Sigmoid colon (tissue), 7 donors: ENCODE results near the gene PCGF1. TPM values are rescaled to one million over a fixed set of nuclear protein-coding genes. Genes with fewer than 3 reads are reported as not detected.

ENCODE experiments used
- DNase-seq: peaks from one replicate; pipeline ENCODE4 v3.0.0-alpha.2; 2019
- H3K27ac ChIP-seq, 4 donors: fragments of 200-600 bp; sonication (generic); one replicate each; pipeline ENCODE4 v1.5.1; 2016 to 2019; ENCODE audit warnings: mild to moderate bottlenecking in 1 of 4
- H3K27me3 ChIP-seq, 3 donors: fragments of 200-600 bp; sonication (generic); one replicate each; pipeline ENCODE4 v1.5.1; 2019; ENCODE audit warnings: mild to moderate bottlenecking in 1 of 3
- H3K36me3 ChIP-seq, 4 donors: fragments of 200-600 bp; sonication (generic); one replicate each; pipeline ENCODE4 v1.5.1; 2016 to 2019
- H3K4me1 ChIP-seq, 4 donors: fragments of 200-600 bp; sonication (generic); one replicate each; pipeline ENCODE4 v1.5.1; 2017 to 2019
- H3K4me3 ChIP-seq, 4 donors: fragments of 200-600 bp; sonication (generic); one replicate each; pipeline ENCODE4 v1.5.1; 2017 to 2019; ENCODE audit warnings: mild to moderate bottlenecking in 2 of 4, moderate library complexity in 1 of 4
- H3K9me3 ChIP-seq, 4 donors: fragments of 200-600 bp in 3 of 4; sonication (generic) in 3 of 4; one replicate each; pipeline versions ENCODE4 v1.5.1 to v1.6.1; 2013 to 2019
- EP300 ChIP-seq, 4 donors: sonication (generic); formaldehyde crosslinking; IDR thresholded peaks; one replicate each; pipeline ENCODE4 v1.6.1; 2017; ENCODE audit warnings: antibody characterized with exemption in 4 of 4
- POLR2A ChIP-seq, 2 donors: fragments of 450-650 bp; IDR thresholded peaks; one replicate each; pipeline ENCODE4 v1.6.1; 2016; ENCODE audit warnings: antibody characterized with exemption in 2 of 2, mild to moderate bottlenecking in 2 of 2, moderate library complexity in 2 of 2
- POLR2AphosphoS5 ChIP-seq, 4 donors: sonication (generic); formaldehyde crosslinking; IDR thresholded peaks; one replicate each; pipeline ENCODE4 v1.6.1; 2017; ENCODE audit warnings: antibody characterized with exemption in 4 of 4
- WGBS, 2 donors: extraction: QIAGEN DNeasy Blood & Tissue Kit; methylation state at CpG; one replicate each; pipeline ENCODE4 v1.1.7; 2013; 5-methylcytosine and 5-hydroxymethylcytosine counted together
- intact Hi-C: fragments of 100-400 bp; cut with DNase I; formaldehyde crosslinking; loops from one replicate; pipeline ENCODE4 v1.15.1; 2023
- polyA plus RNA-seq, 3 donors: library from polyadenylated mRNA; stranded (reverse); fragments of 200-250 nt; gene quantifications; one replicate each; pipeline ENCODE4 v1.2.3, GENCODE V29; 2013
- total RNA-seq, 4 donors: library from RNA; depleted of rRNA; stranded (reverse); fragments of >200 nt; gene quantifications; one replicate each; pipeline ENCODE4 v1.1.0, GENCODE V29; 2016
- TF ChIP-seq, protein P1 (sequence below), 4 experiments: fragments of 450-650 bp in 3 of 4; fragments of 200-600 bp in 1 of 4; IDR thresholded peaks; one replicate each; pipeline ENCODE4 v1.5.1; 2016 to 2019; ENCODE audit warnings: antibody characterized with exemption in 4 of 4, mild to moderate bottlenecking in 3 of 4, moderate library complexity in 2 of 4
- donor health status: healthy with polysubstance abuse.
- donor health status: Bipolar disorder and iron deficiency.
- donor health status: healthy.

The PCGF1 gene
- total and polyA plus RNA-seq, 7 donors: 8.9 to 22.8 (median 15.7) TPM

DNA sequence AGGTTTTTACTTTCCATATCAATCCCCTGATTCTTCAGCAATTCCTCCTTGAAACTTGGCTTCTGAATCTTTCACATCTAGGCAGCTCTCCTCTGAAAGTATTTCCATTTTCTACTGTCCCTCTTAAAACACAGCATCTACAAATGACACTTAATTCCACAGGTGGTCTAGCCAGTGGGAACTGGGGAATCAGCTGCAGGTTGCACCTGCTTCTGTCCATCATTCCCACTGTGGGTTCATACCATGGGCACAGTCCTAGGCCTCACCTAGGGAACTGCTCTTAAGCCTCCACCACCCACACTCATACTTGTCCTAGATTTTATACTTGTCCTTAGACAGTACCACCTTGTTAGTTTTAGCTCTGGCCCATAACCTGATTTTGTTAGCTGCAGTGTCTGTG lies 44.0 kb upstream of the PCGF1 start:
- Histone ChIP-seq H3K4me1 (peaks cover 0 to 37% (median 26%) of the 10 kb centered on the region in 4 donors), H3K4me3 (no peak overlapping the region), H3K36me3 (no peaks in the 10 kb centered on the region), H3K27me3 (no peaks in the 10 kb centered on the region), H3K27ac (no peak overlapping the region), H3K9me3 (no peaks in the 10 kb centered on the region)
- intact Hi-C loops: no loop called here
- no peak for TF ChIP-seq POLR2A (IDR thresholded peaks at IDR 0.05)
- TF ChIP-seq, protein P1, sequence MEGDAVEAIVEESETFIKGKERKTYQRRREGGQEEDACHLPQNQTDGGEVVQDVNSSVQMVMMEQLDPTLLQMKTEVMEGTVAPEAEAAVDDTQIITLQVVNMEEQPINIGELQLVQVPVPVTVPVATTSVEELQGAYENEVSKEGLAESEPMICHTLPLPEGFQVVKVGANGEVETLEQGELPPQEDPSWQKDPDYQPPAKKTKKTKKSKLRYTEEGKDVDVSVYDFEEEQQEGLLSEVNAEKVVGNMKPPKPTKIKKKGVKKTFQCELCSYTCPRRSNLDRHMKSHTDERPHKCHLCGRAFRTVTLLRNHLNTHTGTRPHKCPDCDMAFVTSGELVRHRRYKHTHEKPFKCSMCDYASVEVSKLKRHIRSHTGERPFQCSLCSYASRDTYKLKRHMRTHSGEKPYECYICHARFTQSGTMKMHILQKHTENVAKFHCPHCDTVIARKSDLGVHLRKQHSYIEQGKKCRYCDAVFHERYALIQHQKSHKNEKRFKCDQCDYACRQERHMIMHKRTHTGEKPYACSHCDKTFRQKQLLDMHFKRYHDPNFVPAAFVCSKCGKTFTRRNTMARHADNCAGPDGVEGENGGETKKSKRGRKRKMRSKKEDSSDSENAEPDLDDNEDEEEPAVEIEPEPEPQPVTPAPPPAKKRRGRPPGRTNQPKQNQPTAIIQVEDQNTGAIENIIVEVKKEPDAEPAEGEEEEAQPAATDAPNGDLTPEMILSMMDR (IDR thresholded peaks at IDR 0.05): no peak
- no peak for TF ChIP-seq EP300 (IDR thresholded peaks at IDR 0.05)
- TF ChIP-seq POLR2AphosphoS5 (IDR thresholded peaks at IDR 0.05): no peak
- DNase-seq: no peak

DNA sequence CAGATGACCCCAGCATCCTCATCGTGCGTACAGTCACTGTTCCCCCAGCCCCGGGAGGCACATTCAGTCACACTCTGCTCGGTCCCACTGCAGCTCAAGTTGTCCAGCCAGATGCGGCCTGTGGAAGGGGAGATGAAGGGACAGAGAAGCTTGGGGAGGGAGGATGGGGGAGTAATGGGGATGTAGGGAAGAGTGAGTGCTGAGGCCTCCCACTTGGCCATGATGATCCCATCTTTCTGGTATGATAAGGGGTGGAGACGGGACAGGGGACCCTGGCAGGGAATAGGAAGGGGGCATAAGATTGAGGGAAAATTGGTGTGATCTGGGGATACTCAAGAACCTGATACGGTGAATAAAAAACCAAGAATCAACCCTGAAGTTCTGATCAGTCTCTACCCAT lies 42.7 kb upstream of the PCGF1 start:
- WGBS, 2 donors: 90 to 93% methylated on average over 7 of the region's 7 CpGs
- TF ChIP-seq, protein P1 (IDR thresholded peaks at IDR 0.05): no peak
- TF ChIP-seq POLR2A (IDR thresholded peaks at IDR 0.05) (no peak), POLR2AphosphoS5 (IDR thresholded peaks at IDR 0.05) (no peak), EP300 (IDR thresholded peaks at IDR 0.05) (no peak)
- DNase-seq: no peak

DNA sequence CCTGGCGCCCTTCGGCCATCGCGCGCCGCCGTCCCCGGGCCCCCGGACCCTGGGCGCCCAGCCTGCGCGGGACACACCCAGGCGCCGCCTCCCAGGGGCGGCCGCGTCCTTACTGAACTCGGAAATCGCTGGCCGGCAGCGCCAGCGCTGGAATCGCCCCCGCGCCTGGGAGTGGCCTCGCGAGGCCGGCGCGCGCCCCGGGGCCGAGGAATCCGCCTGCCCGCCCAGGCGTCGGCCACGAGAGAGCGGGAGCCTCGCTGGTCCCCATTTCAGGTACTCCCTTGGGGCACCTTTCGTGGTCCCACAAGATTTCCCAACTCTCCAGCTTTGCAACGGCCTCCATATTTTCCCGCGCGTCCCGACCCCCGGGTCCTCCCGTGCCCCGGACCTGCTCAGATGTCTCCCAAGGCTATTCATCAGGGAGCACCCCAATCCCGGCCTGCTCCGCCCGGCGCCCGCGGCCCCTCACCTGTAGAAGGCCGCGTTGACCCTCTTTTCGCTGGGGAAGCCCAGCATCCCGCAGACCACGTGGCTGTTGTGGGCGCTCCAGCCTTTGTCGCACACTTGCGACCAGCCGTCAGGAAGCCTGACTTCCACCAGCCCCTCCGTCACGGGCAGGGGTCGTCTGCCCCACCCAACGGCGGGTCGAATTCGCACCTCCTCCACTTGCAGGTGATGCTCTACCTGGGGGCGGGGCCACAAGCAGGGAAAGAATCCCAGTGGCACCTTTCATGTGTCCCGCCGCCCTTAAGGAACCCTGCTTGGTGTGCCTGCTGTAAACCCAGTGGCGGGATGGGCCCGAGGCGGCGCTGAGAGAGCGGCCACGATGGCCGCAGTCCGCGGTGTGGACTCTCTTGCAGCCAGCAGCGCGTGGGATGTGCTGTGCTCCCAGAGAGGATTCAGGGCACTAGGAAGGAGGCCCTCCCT lies 41.7 kb upstream of the PCGF1 start:
- WGBS, 2 donors: 2 to 3% methylated on average over 85 of the region's 85 CpGs
- Histone ChIP-seq H3K36me3 (no peaks in the 10 kb centered on the region), H3K9me3 (no peaks in the 10 kb centered on the region), H3K27ac (peak overlapping the region; percentile 70 to 81 (median 74)), H3K27me3 (no peaks in the 10 kb centered on the region), H3K4me1 (peaks cover 0 to 26% (median 20%) of the 10 kb centered on the region in 4 donors), H3K4me3 (peak overlapping the region; percentile 39 to 61 (median 58))
- TF ChIP-seq, protein P1 (IDR thresholded peaks at IDR 0.05): no peak
- TF ChIP-seq POLR2AphosphoS5 (IDR thresholded peaks at IDR 0.05) (peak in 2 of 4 donors; percentile 42 to 45), POLR2A (IDR thresholded peaks at IDR 0.05) (no peak)
- DNase-seq: peak; percentile 83
- intact Hi-C loops: loop anchor here (2.0 kb wide), 1 partner anchor 18 kb away; no protein-coding TSS in a partner anchor

More for the DNA sequence above, 42.7 kb upstream of the PCGF1 start:
- no peak overlapping the region for H3K4me3 ChIP-seq
- H3K9me3 ChIP-seq: no peaks in the 10 kb centered on the region
- H3K36me3 ChIP-seq: no peaks in the 10 kb centered on the region
- no peaks in the 10 kb centered on the region for H3K27me3 ChIP-seq
- no peak overlapping the region for H3K27ac ChIP-seq
- H3K4me1 ChIP-seq: peaks cover 0 to 28% (median 22%) of the 10 kb centered on the region in 4 donors
- intact Hi-C loops: no loop called here

DNA sequence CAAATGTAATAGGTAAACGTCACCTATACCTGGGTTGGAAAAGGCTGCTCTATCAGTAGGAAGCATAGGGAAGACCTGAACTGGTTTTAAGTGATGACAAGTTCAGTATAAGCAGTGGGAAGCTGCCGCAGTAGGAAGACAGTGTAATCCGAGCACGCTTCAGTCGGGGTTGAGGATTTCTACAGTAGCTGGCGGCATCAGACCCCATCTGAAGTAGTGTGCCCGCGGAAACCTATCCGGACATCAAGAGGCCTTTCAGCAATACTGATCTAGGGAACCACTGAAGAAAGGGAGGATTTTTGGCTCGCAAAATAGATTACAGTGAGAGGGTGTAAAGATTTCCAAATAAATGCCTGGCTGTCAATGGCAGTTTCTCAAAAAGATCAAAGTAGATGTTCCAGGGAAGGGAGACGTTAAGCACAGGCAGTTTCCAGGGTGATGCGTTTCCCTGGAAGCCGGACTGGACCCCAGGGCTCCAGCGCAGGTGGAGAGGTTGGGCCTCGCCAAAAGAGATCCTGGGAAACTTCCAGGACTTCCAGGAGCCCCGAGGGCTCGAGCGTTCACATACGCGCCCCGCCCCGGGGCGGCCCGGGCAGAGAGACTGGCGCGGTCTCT lies 40.9 kb upstream of the PCGF1 start:
- H3K4me1 ChIP-seq: peaks cover 0 to 22% (median 17%) of the 10 kb centered on the region in 4 donors
- 12 to 25% methylated on average over 26 of the region's 26 CpGs for WGBS, 2 donors

More for the DNA sequence above, 40.9 kb upstream of the PCGF1 start:
- intact Hi-C loops: loop anchor here (2.0 kb wide), 1 partner anchor 18 kb away; no protein-coding TSS in a partner anchor
- no peaks in the 10 kb centered on the region for H3K27me3 ChIP-seq
- H3K4me3 ChIP-seq: peak overlapping the region; percentile 39 to 61 (median 58)
- DNase-seq: no peak
- H3K36me3 ChIP-seq: no peaks in the 10 kb centered on the region
- no peaks in the 10 kb centered on the region for H3K9me3 ChIP-seq
- TF ChIP-seq POLR2A (IDR thresholded peaks at IDR 0.05) (no peak), POLR2AphosphoS5 (IDR thresholded peaks at IDR 0.05) (no peak), EP300 (IDR thresholded peaks at IDR 0.05) (no peak)
- TF ChIP-seq, protein P1 (IDR thresholded peaks at IDR 0.05): no peak
- peak overlapping the region; percentile 70 to 81 (median 74) for H3K27ac ChIP-seq
